ENCODE measurements around the gene POLR3E.
"Not testable (repeated sequence)": the region's sequence is repeated elsewhere in the genome, so short reads cannot be mapped to it uniquely, and the experiment has no call there.

Gene POLR3E

DNA sequence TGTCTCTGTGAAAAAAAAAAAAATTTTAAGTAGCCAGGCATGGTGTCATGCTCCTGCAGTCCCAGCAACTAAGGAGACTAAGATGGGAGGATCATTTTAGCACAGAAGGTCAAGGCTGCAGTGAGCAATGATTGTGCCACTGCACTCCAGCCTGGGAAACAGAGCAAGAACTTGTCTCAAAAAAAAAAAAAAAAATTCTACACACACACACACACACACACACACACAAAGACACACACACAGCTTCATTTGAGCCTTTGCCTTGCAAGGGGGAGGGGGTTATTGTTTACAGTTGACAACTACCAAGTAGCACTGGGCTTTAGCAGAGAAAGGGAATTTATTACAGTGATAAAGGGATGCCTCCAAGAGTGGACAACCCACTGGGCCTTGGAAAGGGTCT, 4.9 kb upstream of the POLR3E start:
- no peak for DNase-seq

- no peak for DNase-seq
Measured at GRCh38 chr16:22293137-22294106, 3.8 kb upstream of the POLR3E start.

GRCh38 chr16:22296225-22297113, 740 bp upstream of the POLR3E start:
- no peak for DNase-seq

DNA sequence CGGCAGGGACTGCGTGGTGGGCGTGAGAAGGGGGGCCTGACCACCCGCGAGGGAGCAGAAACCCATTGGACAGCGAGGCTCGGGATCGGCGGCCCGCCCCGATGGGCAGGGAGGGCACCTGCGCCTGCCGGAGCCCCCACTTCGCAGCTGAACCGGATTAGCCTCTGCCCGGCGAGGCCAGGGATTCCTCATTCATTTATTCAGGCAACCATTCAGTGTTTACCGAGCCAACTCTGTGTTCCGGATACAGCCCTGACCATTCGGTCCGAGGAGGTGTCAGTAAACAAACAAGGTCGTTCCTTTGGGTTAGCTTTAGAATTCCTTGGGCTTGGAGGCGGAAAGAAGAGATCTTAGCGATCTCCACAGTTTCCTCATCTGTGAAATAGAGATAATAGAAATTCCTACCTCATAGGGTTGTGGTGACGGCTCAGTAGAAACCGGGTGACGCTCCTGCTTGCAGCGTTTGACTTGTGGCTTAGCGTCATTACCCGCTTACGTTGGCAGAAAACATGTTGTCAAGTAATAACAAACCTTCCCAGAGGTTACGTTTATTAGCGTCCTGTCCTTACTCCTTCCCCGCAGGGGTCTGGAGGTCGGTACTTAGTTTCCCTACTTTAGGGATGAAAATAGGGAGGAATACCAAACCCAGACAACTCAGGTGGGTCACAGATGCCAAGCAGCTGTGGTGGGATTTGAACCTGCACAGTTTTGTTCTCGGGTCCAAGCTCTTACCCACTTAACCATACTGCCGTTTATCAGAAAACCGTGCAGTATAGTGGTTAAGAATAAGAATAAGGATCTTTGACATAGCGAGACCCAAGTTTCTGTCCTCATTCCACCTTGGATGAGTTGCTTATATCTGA, 893 bp downstream of the POLR3E start:
- DNase-seq, result no peak

DNA sequence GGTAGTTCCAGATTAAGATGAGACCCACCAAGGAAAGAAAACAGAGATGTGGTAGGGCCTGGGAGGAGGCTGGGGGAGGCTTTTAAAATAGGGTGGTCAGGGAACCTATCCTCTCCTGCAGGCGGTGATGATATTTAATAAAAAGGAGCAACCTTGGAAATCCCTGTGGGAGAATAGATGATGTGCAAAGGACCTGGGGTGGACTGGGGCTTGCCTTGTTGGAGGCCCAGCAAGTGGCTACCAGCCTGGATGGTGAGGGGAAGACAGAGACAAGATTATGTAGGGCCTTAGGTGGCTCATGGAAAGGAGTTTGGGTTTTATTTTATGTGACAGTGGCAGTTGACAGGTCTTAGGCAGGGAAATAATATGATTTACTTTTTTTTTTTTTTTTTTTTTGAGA, 1.8 kb downstream of the POLR3E start:
- DNase-seq, result no peak

DNA sequence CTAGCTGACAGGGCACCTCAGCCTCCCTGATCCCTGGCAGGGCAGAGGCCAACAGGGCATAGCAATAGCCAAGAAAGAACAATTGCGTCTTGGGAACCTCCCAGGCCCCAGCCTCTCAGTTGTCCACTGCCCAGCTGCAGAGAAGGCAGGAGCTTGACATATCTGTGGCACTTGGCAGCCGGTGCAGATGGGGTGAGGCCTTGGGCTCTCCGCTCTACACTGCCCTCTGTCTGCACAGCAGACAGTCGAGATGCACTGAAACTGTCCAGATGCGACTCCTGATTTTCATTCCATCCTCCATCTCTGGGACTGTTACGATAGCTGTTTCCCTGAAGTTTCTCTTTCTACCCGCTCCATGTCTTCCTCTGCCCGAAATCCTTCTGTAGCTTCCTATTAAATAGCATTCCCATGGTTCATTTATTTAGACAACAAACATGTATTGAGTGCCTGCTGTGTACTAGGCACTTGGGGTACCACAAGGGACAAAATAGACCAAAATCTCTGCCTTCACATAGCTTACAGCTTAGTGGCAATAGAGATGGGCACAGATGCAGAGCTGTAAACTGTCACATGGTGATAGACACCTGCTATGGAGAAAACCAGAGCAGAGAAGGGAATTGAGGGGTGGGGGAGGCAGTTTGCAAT, 3.3 kb downstream of the POLR3E start:
- DNase-seq, result no peak

- DNase-seq, result not testable (repeated sequence)
Measured at GRCh38 chr16:22301423-22301822, 4.2 kb downstream of the POLR3E start.

DNA sequence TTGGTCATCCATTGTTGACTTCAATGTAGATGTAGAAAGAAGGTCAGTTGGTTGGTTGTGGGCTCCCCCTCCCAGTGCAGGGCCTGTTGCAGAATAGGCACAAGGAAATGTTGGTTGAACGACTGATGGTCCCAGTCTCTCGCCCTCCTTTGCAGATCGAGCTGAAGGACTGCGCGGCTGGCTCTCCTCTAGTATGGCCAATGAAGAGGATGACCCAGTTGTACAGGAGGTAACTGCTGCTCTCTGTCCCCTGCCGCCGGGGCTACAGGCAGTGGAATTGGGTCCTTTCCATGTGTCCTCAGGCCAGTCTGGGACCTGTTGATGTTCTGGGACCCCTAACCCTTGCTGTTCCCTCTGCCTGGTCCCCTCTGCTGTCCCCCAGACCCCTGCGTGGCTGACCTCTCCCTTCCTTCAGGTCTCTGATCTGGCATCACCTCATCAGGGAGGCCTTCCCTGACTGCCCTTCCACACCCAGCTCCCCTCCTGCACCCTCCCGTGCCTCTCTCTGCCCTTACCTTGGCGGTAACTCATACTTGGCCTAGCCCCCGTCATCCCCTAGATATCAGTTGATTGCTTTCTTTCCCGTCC, 5.7 kb downstream of the POLR3E start:
- no peak for DNase-seq

- no peak for DNase-seq
Measured at GRCh38 chr16:22304411-22304810, 7.2 kb downstream of the POLR3E start.

GRCh38 chr16:22306788-22307187, 9.6 kb downstream of the POLR3E start:
- DNase-seq, result no peak

DNA sequence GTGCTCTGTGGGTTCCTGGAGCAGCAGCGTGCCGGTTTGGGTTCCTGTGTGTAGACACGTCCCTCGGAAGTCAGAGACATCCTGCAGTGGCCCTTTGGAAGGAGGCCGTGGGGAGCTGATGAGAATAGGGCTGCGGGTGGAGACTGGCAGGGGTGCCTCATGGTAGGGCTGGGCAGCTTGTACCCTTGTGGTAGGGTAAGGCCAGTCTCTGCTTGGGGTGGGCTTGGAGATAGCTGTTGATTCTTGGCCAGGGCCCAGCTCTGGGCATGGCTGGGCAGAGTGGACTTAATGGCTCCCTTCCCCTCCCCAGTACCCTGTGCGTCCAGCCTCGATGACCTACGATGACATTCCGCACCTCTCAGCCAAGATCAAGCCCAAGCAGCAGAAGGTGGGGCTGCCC, 10.6 kb downstream of the POLR3E start:
- no peak for DNase-seq

DNA sequence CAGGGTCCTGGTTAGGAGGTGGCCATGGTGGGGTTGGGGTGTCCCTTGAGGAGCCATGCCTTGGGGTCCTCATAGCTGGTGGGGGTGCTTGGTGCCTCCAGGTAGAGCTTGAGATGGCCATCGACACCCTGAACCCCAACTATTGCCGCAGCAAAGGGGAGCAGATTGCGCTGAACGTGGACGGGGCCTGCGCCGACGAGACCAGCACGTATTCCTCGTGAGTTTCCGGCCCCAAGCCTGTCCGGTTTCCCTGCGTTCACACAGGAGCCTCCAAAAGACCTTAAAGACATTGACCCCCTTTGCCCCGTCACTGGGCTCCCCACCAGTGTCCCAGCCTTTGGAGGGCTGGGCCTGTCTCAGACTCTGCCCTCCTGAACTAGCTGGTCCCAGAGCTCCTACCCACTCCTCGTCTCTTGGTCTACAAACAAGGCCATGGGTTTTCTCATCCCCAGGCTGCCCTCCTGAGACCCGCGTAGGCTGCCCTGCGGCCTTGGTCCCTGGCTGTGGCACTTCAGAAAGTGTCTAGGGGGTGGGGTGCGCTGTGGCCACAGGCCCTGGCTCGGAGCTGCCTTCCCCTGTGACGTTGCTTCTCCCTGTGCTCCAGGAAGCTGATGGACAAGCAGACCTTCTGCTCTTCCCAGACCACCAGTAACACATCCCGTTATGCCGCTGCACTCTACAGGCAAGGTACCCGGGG, 11.8 kb downstream of the POLR3E start:
- DNase-seq, result no peak

- DNase-seq, result no peak
Measured at GRCh38 chr16:22311520-22311919, 14.3 kb downstream of the POLR3E start.

DNA sequence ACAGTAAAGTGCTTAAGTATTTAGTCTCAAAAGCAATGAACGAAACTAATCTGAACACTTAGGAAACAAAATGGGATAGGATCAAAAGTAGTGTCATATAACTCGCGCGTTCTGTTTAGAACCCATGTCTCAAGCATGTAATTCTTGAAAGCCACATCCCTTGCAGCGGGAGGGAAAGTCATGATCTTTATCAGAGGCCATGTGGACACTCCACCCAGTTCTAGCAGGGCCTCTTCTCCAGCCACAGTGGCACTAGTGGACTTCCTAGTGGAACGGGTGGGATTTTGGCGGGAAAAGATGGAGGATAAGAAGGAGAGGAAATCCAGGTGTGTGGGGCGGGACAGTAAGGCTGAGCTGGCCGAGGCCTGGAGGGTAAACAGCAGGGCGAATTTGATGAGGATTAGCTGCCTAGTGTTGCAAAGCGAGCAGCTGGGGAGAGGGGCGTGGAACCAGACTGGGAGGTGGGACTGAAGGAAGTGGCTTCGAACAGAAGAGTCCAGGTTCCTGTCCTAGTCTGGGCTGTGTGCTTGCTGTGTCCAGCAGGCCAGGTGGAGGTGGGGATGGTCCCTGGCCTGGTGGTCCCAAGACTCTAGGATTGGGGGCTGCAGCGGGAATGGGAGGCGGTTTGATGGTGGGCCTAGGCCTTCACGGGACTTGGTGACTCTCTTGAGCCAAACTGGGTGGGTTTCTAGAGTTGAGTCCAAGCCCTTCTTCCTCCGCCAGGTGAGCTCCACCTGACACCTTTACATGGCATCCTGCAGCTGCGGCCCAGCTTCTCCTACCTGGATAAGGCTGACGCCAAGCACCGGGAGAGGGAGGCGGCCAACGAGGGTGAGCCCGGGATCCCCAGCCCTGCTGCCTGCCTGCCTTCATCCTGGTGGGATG, 15.9 kb downstream of the POLR3E start:
- DNase-seq, result no peak

- DNase-seq, result no peak
Measured at GRCh38 chr16:22313876-22314470, 16.8 kb downstream of the POLR3E start.

DNA sequence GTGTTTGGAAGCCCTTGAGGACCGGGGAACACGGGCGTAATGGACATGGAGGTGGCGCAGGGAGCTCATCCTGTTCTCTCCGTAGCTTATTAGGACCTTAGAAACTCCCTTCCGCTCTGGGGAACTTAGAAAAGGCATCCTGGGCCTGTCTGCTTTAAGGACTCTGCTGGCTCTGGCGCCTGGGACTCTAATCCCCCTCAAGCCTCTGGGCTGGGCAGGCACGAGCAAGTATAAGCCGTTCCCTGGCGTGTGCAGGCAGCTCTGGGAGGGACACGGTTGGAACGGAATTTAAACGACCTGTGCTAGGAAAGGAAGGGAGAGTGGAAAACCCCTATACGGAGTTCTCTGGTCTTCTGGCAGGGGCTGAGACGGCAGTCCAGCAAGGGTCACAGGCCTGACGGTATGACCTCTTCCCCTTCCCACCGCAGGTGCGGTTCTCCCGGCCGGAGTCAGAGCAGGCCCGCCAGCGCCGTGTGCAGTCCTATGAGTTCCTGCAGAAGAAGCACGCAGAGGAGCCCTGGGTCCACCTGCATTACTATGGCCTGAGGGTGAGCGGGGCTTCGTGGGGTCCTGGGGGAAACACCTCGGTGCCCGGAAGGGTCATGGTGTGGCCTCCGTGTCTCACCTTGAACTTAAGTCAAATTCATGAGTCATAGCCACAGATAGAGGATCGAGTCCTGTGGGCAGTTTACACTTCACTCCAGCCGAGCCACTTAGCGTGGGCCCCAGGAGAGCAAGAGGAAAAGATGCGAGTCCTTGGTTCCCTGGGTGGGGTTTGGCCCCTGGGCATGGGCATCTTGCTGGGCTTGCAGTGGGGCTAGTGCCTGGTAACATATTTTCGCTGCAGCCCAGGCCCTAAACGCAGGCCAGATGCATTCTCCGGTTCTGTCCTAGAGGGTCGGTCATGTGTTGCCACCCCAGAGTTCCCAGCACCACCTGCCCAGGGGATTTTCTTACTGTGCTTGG, 17.7 kb downstream of the POLR3E start:
- no peak for DNase-seq

DNA sequence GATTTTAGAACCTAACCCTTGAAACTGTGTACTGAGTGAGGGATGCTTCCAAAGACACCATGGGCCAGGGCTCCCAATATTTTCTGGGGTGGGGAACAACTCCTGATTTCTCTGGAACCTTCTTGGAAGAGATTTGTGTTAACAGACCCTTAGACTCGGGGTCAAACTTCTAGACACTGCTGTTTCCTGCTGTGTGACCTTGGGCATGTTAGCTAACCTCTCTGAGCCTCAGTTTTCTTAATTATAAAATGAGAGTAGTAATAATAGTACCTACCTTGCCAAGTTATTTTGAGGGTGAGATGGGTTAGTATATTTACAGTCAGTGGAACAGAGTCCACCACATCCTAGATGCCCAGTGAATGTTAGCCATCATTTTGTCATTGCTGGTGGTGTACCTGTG, 18.8 kb downstream of the POLR3E start:
- no peak for DNase-seq

DNA sequence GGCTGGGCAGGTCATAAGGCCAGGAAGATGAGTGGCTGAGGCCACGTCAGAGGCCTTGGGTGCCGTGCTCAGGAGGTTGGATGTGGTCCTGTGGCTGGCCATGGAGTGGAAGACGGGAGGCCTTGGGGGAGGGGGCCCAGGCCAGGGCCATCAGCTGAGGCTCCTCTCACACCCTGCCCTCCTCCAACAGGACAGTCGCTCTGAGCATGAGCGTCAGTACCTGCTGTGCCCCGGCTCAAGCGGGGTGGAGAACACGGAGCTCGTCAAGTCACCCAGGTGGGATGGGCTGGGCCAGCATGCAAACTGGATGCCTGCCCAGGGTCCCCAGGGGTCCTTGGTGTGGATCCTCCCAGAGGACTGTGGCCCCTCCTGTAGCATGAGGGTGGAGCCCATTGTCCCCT, 19.2 kb downstream of the POLR3E start:
- DNase-seq, result no peak
